IMR-90 (cell line): ENCODE results near the gene CDRT4. TPM values are rescaled to one million over a fixed set of nuclear protein-coding genes. Genes with fewer than 3 reads are reported as not detected.

ENCODE experiments used
- ATAC-seq: fragments of 200-7000 bp; cut with Tn5 transposase; 2 replicates; pipeline ENCODE4 v1.9.1; 2020; ENCODE audit warnings: low read depth, mild to moderate bottlenecking, moderate library complexity
- BruUV-seq: library from RNA; stranded (reverse); fragments of 400-500 nt; replicated peaks from 2 replicates; lab custom pipeline; 2021; lab: Mats Ljungman, UMichigan
- CTCF ChIA-PET: fragments of 300-600 bp; formaldehyde crosslinking; extraction: SDS; loops from one replicate; lab custom pipeline; 2021; ENCODE audit warnings: antibody characterized with exemption; lab: Yijun Ruan, JAX
- POLR2A ChIA-PET: fragments of 300-600 bp; sonication (Branson Sonifier 250); formaldehyde crosslinking; loops from one replicate; lab custom pipeline; 2022; ENCODE audit warnings: antibody characterized with exemption; ENCODE audit not compliant: unreplicated experiment; lab: Charles Lee
- DNase-seq: peaks from one replicate; pipeline ENCODE4 v3.0.0; 2013
- H2AFZ ChIP-seq: replicated peaks from 2 replicates; pipeline ENCODE3; 2013; ENCODE audit warnings: low read length, mild to moderate bottlenecking; ENCODE audit not compliant: poor library complexity
- H2AK5ac ChIP-seq: 2 replicates; pipeline ENCODE4 v1.6.1; 2013; ENCODE audit warnings: low read depth, low read length, inconsistent platforms
- H2AK9ac ChIP-seq: replicated peaks from 2 replicates; pipeline ENCODE3; 2013; ENCODE audit warnings: mild to moderate bottlenecking, low read depth, low read length, moderate library complexity; ENCODE audit not compliant: poor library complexity
- H2BK120ac ChIP-seq: 2 replicates; pipeline ENCODE4 v1.6.1; 2013; ENCODE audit warnings: low read depth, low read length, inconsistent platforms
- H2BK15ac ChIP-seq: 3 replicates; pipeline ENCODE4 v1.6.1; 2013; ENCODE audit warnings: low read depth, low read length, inconsistent platforms
- H2BK20ac ChIP-seq: 2 replicates; pipeline ENCODE4 v1.6.1; 2013; ENCODE audit warnings: low read depth, mild to moderate bottlenecking, inconsistent platforms, low read length, moderate library complexity
- H2BK5ac ChIP-seq: 2 replicates; pipeline ENCODE4 v1.6.1; 2013; ENCODE audit warnings: mild to moderate bottlenecking, low read depth, low read length, inconsistent platforms; ENCODE audit not compliant: poor library complexity, severe bottlenecking
- H3K14ac ChIP-seq: replicated peaks from 2 replicates; pipeline ENCODE4 v1.6.1; 2013; ENCODE audit warnings: low read depth, low read length, inconsistent platforms
- H3K18ac ChIP-seq: 2 replicates; pipeline ENCODE4 v1.6.1; 2013; ENCODE audit warnings: low read depth, low read length, control low read depth
- H3K23ac ChIP-seq: 2 replicates; pipeline ENCODE4 v1.6.1; 2013; ENCODE audit warnings: low read depth, low read length, inconsistent platforms
- H3K27ac ChIP-seq: 2 replicates; pipeline ENCODE4 v1.5.1; 2013; ENCODE audit warnings: mild to moderate bottlenecking, control low read depth, low read length; ENCODE audit not compliant: insufficient read depth
- H3K27me3 ChIP-seq: 2 replicates; pipeline ENCODE4 v1.6.1; 2013; ENCODE audit warnings: low read length; ENCODE audit not compliant: control insufficient read depth, insufficient read depth
- H3K36me3 ChIP-seq: 2 replicates; pipeline ENCODE4 v1.6.1; 2013; ENCODE audit warnings: low read length, mixed read lengths; ENCODE audit not compliant: control insufficient read depth, insufficient read depth
- H3K4ac ChIP-seq: 2 replicates; pipeline ENCODE4 v1.6.1; 2013; ENCODE audit warnings: low read depth, low read length, inconsistent platforms
- H3K4me1 ChIP-seq: 2 replicates; pipeline ENCODE4 v1.6.1; 2013; ENCODE audit warnings: low read length, mixed read lengths; ENCODE audit not compliant: control insufficient read depth, insufficient read depth
- H3K4me2 ChIP-seq: 2 replicates; pipeline ENCODE4 v1.6.1; 2013; ENCODE audit warnings: low read depth, mild to moderate bottlenecking, control low read depth, low read length, moderate library complexity
- H3K4me3 ChIP-seq: 2 replicates; pipeline ENCODE4 v1.5.1; 2013; ENCODE audit warnings: low read depth, mild to moderate bottlenecking, control low read depth, low read length, moderate library complexity; ENCODE audit not compliant: insufficient read depth
- H3K56ac ChIP-seq: 2 replicates; pipeline ENCODE4 v1.6.1; 2013; ENCODE audit warnings: low read length, inconsistent platforms; ENCODE audit not compliant: insufficient read depth; ENCODE audit errors: extremely low read depth
- H3K79me1 ChIP-seq, 2 experiments: 2 replicates each; pipeline ENCODE4 v1.6.1; 2013; ENCODE audit warnings: low read length in 2 of 2, inconsistent platforms in 1 of 2, low read depth in 1 of 2
- H3K9ac ChIP-seq: 2 replicates; pipeline ENCODE4 v1.6.1; 2013; ENCODE audit warnings: low read depth, low read length, control low read depth
- H3K9me1 ChIP-seq: 2 replicates; pipeline ENCODE4 v1.6.1; 2013; ENCODE audit warnings: low read length, inconsistent platforms; ENCODE audit not compliant: insufficient read depth
- H3K9me3 ChIP-seq: 2 replicates; pipeline ENCODE4 v1.6.1; 2013; ENCODE audit warnings: low read length; ENCODE audit not compliant: control insufficient read depth, insufficient read depth
- H4K20me1 ChIP-seq: 2 replicates; pipeline ENCODE4 v1.6.1; 2013; ENCODE audit warnings: low read length, inconsistent platforms; ENCODE audit not compliant: insufficient read depth
- H4K5ac ChIP-seq: 2 replicates; pipeline ENCODE4 v1.6.1; 2013; ENCODE audit warnings: mild to moderate bottlenecking, low read depth, low read length, control low read depth
- H4K8ac ChIP-seq, 2 experiments: 2 replicates each; pipeline ENCODE4 v1.6.1; 2013; ENCODE audit warnings: low read depth in 2 of 2, low read length in 2 of 2, control low read depth in 1 of 2, inconsistent platforms in 1 of 2
- H4K91ac ChIP-seq: 2 replicates; pipeline ENCODE4 v1.6.1; 2013; ENCODE audit warnings: low read depth, low read length, inconsistent platforms; ENCODE audit not compliant: insufficient read depth
- CEBPB ChIP-seq: IDR thresholded peaks from 2 replicates; pipeline ENCODE4 v1.6.1; 2012; ENCODE audit warnings: low read depth, low read length, improper control_type of control experiment
- FOS ChIP-seq: fragments of 150-350 bp; IDR thresholded peaks from 2 replicates; pipeline ENCODE4 v1.6.1; 2016; ENCODE audit warnings: low read depth, low read length
- POLR2A ChIP-seq: IDR thresholded peaks from 2 replicates; pipeline ENCODE4 v1.6.1; 2012; ENCODE audit warnings: mild to moderate bottlenecking, low read depth, low read length
- RAD21 ChIP-seq: IDR thresholded peaks from 2 replicates; pipeline ENCODE4 v1.6.1; 2012; ENCODE audit warnings: low read length, improper control_type of control experiment
- WGBS, 2 experiments: methylation state at CpG; one replicate each; pipeline versions ENCODE4 v1.1.5 to v1.1.7; 2013; ENCODE audit warnings: missing lambda C conversion rate in 2 of 2; ENCODE audit not compliant: insufficient read length in 1 of 2; ENCODE audit errors: extremely low coverage in 2 of 2; 5-methylcytosine and 5-hydroxymethylcytosine counted together
- dilution Hi-C: fragments of 300-500 bp; cut with HindIII; formaldehyde crosslinking; loops from one replicate; pipeline ENCODE4 v1.14.3; 2018; ENCODE audit warnings: low sequenced_read_pairs; ENCODE audit not compliant: unreplicated experiment
- in situ Hi-C: fragments of 300-500 bp; cut with MboI; formaldehyde crosslinking; loops from 3 replicates; pipeline ENCODE4 v1.14.3; 2019; ENCODE audit warnings: low sequenced_read_pairs, inconsistent platforms, mixed read lengths
- intact Hi-C: fragments of 100-400 bp; cut with micrococcal nuclease; formaldehyde crosslinking; loops from 2 replicates; pipeline ENCODE4 v1.10.0; 2022
- polyA plus RNA-seq, 3 experiments: library from polyadenylated mRNA; depleted of rRNA; stranded (reverse); fragments of >200 nt; gene quantifications; 2 replicates each; pipeline ENCODE4 v1.2.3, GENCODE V29; 2012; ENCODE audit warnings: low replicate concordance in 1 of 3
- total RNA-seq: library from RNA; depleted of rRNA; stranded (reverse); fragments of >200 nt; gene quantifications from 2 replicates; pipeline ENCODE4 v1.2.3, GENCODE V29; 2012
- TF ChIP-seq, protein P1 (sequence below): conservative IDR thresholded peaks from 2 replicates; pipeline ENCODE4 v1.5.1; 2012; ENCODE audit warnings: mild to moderate bottlenecking, low read depth, low read length, improper control_type of control experiment

Gene CDRT4
- total and polyA plus RNA-seq, 2 of the 4 experiments (the other 2 are of a cell fraction): 0.90 to 3.7 TPM

DNA sequence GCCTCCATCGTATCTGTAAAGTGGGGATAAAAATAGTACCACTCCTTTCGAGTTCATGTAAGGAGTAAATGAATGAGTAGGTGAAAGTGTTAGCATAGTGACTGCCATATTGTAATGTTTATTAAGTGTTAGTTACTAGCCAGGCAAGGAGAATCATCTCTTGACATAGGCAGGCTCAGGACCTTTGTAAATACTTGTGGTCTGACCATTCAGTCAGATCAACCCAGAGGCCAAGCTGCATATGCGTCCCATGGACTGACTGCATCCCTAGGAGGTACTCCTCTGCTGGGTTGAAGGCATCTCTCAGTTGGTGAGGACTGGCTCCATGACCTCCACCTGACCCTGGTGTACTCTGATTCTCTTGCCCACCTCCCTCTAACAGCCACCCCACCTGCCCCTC lies 40.5 kb upstream of the CDRT4 start:
- 100% methylated on average over 1 of the region's 3 CpGs; no CpG with 5 or more reads in 1 of the 2 experiments for WGBS, 2 experiments
- H3K18ac ChIP-seq: no peak overlapping the region
- ATAC-seq: peak; percentile 44; the same call in 1 of the 2 replicates
- H4K8ac ChIP-seq: no peak overlapping the region
- peaks cover 7% of the 10 kb centered on the region; the same call in 1 of the 2 replicates for H4K20me1 ChIP-seq
- DNase-seq: peak; percentile 47
- H2BK5ac ChIP-seq: no peak overlapping the region
- no peak overlapping the region for H3K4me2 ChIP-seq
- H2AK9ac ChIP-seq: no peak overlapping the region
- intact Hi-C loops: no loop called here
- BruUV-seq: no TSS peak
- H3K4me1 ChIP-seq: peaks cover 14% of the 10 kb centered on the region
- in situ Hi-C loops: no loop called here
- ChIA-PET POLR2A (no interaction called here), CTCF (interaction anchor here (0.6 kb wide), 1 partner anchor 260 kb away, joined by 3 read pairs; no protein-coding TSS in a partner anchor)
- H3K9me3 ChIP-seq: no peaks in the 10 kb centered on the region
- H3K4ac ChIP-seq: 0 out of 2 replicates have a peak overlapping the region, but pooled peaks have one; percentile 25
- H3K23ac ChIP-seq: no peak overlapping the region
- H4K5ac ChIP-seq: no peak overlapping the region
- no peak overlapping the region for H2BK20ac ChIP-seq
- no peak overlapping the region for H3K14ac ChIP-seq
- H2AFZ ChIP-seq: no peak overlapping the region
- peaks cover 17% of the 10 kb centered on the region for H3K9me1 ChIP-seq
- H3K27me3 ChIP-seq: no peaks in the 10 kb centered on the region
- H2BK120ac ChIP-seq: no peak overlapping the region
- no peaks in the 10 kb centered on the region for H3K36me3 ChIP-seq
- no peak for TF ChIP-seq RAD21
- TF ChIP-seq, protein P1, sequence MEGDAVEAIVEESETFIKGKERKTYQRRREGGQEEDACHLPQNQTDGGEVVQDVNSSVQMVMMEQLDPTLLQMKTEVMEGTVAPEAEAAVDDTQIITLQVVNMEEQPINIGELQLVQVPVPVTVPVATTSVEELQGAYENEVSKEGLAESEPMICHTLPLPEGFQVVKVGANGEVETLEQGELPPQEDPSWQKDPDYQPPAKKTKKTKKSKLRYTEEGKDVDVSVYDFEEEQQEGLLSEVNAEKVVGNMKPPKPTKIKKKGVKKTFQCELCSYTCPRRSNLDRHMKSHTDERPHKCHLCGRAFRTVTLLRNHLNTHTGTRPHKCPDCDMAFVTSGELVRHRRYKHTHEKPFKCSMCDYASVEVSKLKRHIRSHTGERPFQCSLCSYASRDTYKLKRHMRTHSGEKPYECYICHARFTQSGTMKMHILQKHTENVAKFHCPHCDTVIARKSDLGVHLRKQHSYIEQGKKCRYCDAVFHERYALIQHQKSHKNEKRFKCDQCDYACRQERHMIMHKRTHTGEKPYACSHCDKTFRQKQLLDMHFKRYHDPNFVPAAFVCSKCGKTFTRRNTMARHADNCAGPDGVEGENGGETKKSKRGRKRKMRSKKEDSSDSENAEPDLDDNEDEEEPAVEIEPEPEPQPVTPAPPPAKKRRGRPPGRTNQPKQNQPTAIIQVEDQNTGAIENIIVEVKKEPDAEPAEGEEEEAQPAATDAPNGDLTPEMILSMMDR: no peak
- no peak for TF ChIP-seq POLR2A
- TF ChIP-seq CEBPB: no peak
- no peak for TF ChIP-seq FOS
- peaks cover 11 to 31% of the 10 kb centered on the region in 2 experiments; a peak in 2 of 4 replicates for H3K79me1 ChIP-seq
- dilution Hi-C loops: no loop called here
- H3K27ac ChIP-seq: no peak overlapping the region
- H3K4me3 ChIP-seq: no peak overlapping the region
- H4K91ac ChIP-seq: no peak overlapping the region
- H2AK5ac ChIP-seq: peak overlapping the region; percentile 40
- no peak overlapping the region for H2BK15ac ChIP-seq
- H3K9ac ChIP-seq: no peak overlapping the region
- H3K56ac ChIP-seq: no peak overlapping the region
